ENCODE data around the gene DDX25.

The DDX25 gene

GRCh38 chr11:125978181-125978716, 73.9 kb downstream of the DDX25 start:
- DNase-seq (ENCODE audit: low read depth in 3 of 3) = no peak

All from stimulated activated CD4-positive, alpha-beta T cell treated with anti-CD3 and anti-CD28 coated beads, TNF-alpha, amount 100 ng/mL, for 48 hours (primary cell).